Loucy (cell line): ENCODE measurements around the gene MRPL36.

Experiments used
- CTCF ChIP-seq: fragments of 200-600 bp; sonication (generic); conservative IDR thresholded peaks from 2 replicates; pipeline ENCODE4 v1.5.1; 2014; ENCODE audit warnings: mild to moderate bottlenecking, antibody characterized with exemption, low read length
- EZH2phosphoT487 ChIP-seq: fragments of 200-600 bp; IDR thresholded peaks from 2 replicates; pipeline ENCODE4 v1.6.1; 2018; ENCODE audit warnings: antibody characterized with exemption, mild to moderate bottlenecking, moderate library complexity, borderline replicate concordance

GRCh38 chr5:1752881-1753280 is 46.8 kb downstream of the MRPL36 start:
- no peak for TF ChIP-seq CTCF
- no peak for TF ChIP-seq EZH2phosphoT487
